Measurements from ENCODE around the gene LDLR.
"Not testable (repeated sequence)": the region's sequence is repeated elsewhere in the genome, so short reads cannot be mapped to it uniquely, and the experiment has no call there.

Gene LDLR

DNA sequence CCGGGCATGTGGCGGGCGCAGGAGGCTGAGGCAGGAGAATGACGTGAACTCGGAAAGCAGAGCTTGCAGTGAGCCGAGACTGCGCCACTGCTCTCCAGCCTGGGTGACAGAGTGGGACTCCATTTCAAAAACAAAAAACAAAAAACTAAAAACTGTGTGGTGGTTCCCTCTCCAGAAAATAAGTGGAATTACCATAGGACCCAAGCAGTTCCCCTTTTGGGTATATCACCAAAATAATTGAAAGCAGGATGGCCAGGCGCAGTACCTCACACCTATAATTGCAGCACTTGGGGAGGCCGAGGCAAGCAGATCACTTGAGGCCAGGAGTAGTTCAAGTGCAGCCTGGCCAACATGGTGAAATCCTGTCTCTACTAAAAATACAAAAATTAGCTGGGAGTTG lies 15.7 kb upstream of the LDLR start:
- DNase-seq (ENCODE audit: low spot score) = no peak

DNA sequence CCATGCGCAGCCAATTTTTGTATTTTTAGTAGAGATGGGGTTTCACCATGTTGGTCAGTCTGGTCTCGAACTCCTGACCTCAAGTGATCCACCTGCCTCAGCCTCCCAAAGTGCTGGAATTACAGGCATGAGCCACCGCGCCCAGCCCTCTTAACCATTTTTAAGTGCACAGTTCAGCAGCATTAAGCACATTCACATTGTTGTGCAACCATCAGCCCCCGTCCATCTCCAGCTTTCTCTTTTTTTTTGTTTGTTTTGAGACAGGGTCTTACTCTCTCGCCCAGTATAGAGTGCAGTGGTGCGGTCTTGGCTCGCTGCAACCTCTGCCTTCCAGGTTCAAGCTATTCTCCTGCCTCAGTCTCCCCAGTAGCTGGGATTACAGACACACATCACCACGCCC lies 12.5 kb upstream of the LDLR start:
- not testable (repeated sequence) for DNase-seq (ENCODE audit: low spot score)

DNA sequence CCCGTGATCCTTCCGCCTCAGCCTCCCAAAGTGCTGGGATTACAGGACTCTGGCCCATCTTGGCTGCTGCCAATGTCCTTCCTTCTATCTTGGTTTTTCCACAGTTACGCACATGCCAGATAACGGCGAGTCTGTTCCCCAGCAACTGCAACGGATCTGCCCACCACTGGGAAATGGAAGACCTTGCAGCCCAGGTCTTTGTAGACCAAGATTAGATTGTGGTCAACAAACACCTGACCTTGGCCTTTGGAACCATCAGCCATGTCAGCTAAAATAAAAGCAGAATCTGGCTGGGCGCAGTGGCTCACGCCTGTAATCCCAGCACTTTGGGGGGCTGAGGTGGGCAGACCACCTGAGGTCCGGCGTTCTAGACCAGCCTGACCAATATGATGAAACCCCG lies 10.4 kb upstream of the LDLR start:
- DNase-seq (ENCODE audit: low spot score) = no peak

DNA sequence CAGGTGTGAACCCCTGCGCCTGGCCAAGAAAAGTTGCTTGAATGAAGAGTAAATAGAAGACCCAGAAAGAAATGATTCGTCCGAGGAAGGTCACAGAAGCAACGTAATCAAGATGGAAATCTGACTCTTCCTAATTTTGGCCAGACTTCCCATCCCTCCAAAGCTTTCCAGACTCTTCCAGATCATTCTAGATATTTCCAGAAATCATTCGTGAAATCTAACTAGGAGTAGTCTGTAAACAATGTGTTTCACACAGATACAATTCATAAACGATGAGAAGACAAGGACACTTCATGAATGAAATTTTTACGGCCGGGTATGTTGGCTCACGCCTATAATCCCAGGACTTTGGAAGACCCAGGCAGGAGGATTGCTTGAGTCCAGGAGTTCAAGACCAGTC lies 9.3 kb upstream of the LDLR start:
- no peak for DNase-seq (ENCODE audit: low spot score)

DNA sequence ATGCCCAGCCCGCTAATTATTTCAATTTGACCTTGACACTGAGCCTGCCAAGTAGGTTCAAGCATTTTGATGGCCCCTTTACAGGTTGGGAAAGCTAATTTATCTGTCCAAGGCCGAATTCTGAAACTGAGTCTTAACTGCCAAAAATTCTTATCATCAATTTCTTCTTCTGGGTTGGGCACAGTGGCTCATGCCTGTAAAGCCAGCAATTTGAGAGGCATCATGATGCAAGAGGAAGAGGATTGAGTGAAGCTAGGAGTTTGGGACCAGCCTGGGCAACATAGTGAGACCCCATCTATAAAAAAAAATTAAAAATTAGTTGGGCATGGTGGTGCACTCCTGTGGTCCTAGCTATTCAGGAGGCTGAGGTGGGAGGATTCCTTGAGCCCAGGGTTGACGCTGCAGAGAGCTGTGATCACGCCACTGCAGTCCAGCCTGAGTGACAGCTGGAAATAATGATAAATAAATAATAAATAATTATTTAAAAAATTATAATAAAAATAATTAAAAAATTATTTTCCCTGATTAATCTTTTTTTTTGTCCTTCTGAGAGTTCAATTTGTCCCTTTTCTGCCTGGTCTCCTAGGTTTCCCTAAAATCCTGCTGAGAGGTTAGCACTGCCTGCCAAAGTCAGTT lies 1.3 kb upstream of the LDLR start:
- no peak for DNase-seq (ENCODE audit: low spot score)

DNA sequence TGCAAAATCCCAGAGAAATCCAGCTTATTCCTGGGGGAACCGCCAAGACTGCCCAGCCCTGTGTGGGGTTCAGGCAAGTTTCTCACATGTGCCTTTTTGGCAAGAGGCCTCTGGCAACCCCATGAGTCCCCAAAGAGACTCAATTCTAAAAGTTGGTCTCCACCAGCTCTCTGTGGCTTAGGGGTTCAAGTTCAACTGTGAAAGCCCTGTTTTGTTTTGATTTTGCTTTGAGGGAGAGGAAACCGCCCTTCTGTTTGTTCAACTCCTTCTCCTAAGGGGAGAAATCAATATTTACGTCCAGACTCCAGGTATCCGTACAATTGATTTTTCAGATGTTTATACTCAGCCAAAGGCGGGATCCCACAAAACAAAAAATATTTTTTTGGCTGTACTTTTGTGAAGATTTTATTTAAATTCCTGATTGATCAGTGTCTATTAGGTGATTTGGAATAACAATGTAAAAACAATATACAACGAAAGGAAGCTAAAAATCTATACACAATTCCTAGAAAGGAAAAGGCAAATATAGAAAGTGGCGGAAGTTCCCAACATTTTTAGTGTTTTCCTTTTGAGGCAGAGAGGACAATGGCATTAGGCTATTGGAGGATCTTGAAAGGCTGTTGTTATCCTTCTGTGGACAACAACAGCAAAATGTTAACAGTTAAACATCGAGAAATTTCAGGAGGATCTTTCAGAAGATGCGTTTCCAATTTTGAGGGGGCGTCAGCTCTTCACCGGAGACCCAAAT lies 583 bp upstream of the LDLR start:
- peak; percentile 52 for DNase-seq (ENCODE audit: low spot score)

DNA sequence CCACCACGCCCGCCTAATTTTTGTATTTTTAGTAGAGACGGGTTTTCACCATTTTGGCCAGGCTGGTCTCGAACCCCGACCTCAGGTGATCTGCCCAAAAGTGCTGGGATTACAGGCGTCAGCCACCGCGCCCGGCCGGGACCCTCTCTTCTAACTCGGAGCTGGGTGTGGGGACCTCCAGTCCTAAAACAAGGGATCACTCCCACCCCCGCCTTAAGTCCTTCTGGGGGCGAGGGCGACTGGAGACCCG lies 676 bp downstream of the LDLR start:
- DNase-seq (ENCODE audit: low spot score) = not testable (repeated sequence)

DNA sequence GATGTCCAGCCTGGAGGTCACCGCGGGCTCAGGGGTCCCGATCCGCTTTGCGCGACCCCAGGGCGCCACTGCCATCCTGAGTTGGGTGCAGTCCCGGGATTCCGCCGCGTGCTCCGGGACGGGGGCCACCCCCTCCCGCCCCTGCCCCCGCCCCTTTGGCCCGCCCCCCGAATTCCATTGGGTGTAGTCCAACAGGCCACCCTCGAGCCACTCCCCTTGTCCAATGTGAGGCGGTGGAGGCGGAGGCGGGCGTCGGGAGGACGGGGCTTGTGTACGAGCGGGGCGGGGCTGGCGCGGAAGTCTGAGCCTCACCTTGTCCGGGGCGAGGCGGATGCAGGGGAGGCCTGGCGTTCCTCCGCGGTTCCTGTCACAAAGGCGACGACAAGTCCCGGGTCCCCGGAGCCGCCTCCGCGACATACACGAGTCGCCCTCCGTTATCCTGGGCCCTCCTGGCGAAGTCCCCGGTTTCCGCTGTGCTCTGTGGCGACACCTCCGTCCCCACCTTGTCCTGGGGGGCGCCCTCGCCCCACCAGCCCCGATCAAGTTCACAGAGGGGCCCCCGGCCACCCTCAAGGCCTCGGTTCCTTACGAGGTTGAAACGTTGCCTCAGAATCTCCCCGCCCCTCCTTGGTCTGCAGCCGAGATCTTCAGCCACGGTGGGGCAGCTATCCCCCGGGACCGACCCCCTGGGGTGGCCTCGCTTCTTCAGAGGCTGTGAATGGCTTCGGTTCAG lies 1.2 kb downstream of the LDLR start:
- DNase-seq (ENCODE audit: low spot score) = peak; percentile 98

DNA sequence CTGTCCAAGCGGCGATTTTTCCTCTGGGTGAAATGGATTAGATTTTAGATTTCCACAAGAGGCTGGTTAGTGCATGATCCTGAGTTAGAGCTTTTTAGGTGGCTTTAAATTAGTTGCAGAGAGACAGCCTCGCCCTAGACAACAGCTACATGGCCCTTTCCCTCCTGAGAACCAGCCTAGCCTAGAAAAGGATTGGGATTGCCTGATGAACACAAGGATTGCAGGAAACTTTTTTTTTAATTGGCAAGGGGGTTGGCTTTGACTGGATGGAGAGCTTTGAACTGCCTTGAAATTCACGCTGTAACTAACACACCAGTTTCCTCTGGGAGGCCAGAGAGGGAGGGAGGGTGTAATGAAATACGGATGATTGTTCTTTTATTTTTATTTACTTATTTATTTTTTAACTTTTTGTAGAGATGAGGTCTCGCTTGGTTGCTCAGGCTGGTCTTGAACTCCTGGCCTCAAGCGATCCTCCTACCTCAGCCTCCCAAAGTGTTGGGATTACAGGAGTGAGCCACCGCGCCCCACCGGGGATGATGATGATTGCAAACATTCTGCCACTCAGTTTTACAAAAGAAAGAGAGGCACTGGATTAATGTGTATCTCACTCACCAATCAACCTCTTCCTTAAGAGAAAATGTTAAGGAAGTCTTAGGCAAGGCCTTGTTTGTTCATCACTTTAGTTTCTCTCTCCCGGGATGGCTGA lies 1.9 kb downstream of the LDLR start:
- no peak for DNase-seq (ENCODE audit: low spot score)

DNA sequence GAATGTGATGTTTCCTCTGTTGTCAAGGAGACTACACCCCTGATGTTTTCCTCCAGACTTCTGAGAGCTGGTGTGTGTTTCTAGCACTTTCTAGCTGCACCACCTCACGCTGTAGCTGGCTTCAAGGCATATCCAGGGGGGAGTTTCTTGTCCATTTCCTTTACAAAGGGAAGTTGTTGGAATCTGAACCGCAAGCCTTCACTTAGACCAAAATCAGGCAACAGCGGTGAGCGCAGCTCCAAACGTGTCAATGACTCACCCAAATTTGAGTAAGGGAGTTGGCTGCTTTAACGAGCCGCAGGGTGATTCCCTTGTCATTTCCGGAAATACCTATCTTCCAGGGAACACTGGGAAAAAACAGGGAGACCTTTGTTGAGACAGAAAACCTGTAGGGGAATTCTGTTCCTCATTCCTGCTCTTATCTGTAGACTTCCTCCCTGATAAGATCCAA lies 2.5 kb downstream of the LDLR start:
- no peak for DNase-seq (ENCODE audit: low spot score)

DNA sequence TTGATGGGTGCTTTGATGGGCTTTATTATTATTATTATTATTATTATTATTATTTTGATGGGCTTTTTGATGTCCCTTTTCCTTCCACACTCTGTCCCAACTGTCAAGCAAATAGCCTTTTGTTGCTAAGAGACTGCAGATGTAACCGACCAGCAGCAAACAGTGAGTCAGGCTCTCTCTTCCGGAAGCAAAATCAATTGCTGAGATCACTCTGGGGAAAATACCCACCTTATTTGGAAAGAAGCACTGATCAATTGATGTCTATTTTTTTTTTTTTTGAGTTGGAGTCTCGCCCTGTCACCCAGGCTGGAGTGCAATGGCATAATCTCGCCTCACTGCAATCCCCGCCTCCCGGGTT lies 2.9 kb downstream of the LDLR start:
- no peak for DNase-seq (ENCODE audit: low spot score)

DNA sequence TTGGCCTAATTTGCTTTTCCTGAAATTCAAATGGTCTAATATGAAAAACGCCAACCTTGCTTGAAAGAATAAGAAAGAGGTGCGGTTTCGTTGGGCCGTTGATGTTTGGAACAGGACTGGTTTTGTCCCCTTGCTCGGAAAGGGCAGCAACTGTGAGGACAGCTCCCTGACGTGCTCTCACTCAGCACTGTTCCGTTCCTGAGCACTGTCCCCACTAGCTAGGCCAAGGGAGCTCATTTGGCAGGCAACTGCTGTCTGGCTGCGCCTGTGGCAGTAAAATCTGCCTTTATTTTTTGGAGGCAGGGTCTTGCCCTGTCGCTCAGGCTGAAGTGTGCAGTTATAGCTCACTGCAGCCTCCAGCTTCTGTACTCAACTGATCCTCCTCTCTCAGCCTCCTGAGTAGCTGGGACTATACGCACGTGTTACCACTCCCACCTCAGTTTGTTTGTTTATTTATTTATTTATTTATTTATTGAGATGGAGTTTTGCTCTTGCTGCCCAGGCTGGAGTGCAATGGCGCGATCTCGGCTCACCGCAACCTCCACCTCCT lies 4.5 kb downstream of the LDLR start:
- no peak for DNase-seq (ENCODE audit: low spot score)

DNA sequence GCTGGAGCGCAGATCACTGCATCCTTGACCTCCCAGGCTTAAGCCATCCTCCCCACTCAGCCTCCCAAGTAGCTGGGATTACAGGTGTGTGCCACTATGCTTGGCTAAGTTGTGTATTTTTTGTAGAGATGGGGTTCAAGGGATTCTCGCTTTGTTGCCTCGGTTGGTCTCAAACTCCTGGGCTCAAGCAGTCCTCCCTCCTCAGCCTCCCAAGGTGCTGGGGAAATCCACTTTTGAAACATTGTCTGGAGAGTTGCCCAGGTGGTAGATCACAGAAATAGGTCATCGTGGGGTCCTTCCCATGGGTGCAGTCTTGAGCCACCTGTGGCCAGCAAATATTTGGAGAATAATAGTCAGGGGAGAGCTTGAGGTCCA lies 5.2 kb downstream of the LDLR start:
- no peak for DNase-seq (ENCODE audit: low spot score)

DNA sequence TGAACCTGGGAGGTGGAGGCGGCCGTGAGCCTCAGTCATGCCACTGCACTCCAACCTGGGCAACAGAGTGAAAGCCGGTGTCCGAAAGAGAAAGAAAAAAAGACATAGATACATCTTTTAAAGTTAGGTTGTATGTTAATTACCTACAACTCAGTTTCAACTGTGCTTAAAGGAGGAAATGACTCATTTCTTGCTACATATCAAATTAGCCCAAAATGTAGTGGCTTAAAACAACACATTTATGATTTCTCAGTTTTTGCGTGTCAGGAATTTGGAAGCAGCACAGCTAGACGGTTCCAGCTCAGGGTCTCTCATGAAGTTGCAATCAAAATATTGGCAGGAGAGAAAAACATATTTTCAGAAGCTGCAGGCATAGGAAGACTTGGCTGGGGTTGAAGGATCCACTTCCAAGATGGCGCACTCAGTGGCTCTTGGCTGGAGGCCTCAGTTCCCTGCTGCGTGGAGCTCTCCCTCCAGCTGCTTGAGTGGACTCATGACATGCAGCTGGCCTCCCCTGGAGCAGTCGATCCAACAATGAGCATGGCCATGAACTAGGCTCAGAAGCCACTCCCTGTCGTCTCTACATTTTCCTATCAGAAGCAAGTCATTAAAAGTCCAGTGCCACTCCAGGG lies 7.1 kb downstream of the LDLR start:
- DNase-seq (ENCODE audit: low spot score) = no peak

DNA sequence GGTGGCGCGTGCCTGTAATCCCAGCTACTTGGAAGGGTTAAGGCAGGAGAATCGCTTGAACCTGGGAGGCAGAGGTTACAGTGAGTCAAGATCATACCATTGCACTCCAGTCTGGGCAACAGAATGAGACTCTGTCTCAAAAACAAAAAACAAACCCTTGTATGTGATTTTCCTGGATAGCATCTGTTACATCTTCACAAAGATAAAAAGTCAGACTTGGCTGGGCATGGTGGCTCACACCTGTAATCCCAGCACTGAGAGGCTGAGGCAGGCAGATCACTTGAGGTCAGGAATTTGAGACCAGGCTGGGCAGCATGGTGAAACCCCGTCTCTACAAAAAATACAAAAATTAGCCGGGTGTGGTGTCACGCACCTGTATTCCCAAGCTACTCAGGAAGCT lies 8.1 kb downstream of the LDLR start:
- not testable (repeated sequence) for DNase-seq (ENCODE audit: low spot score)

DNA sequence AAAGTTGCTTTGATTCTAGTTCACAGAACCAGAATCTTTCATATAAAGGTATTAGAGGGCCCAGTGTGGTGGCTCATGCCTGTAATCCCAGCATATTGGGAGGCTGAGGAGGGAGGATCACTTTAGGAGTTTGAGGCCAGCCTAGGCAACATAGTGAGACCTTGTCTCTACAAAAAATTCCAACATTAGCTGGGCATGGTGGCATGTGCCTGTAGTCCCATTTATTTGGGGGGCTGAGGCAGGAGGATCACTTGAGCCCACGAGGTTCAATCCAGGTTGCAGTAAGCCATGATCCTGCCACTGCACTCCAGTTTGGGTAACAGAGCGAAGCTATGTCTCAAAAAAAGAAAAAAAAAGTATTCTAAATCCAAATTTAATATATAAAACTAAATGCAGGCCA lies 9.1 kb downstream of the LDLR start:
- DNase-seq (ENCODE audit: low spot score) = no peak

DNA sequence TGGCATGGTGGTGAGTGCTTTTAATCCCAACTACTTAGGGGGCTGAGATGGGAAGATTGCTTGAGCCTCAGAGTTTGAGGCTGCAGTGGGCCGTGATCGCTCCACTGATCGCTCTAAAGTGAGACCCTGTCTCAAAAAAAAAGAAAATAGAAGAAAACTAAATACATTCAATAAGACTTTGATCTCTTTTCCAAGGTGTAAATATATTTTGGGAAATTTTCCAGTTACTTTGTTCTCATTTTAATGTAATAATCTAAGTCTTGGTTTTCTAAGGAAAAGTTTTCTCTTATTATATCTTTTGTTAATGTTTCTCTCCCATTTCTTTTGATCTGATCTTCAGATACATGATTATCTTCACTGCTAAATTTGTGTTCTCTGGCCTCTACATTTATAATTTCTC lies 9.6 kb downstream of the LDLR start:
- DNase-seq (ENCODE audit: low spot score) = no peak

DNA sequence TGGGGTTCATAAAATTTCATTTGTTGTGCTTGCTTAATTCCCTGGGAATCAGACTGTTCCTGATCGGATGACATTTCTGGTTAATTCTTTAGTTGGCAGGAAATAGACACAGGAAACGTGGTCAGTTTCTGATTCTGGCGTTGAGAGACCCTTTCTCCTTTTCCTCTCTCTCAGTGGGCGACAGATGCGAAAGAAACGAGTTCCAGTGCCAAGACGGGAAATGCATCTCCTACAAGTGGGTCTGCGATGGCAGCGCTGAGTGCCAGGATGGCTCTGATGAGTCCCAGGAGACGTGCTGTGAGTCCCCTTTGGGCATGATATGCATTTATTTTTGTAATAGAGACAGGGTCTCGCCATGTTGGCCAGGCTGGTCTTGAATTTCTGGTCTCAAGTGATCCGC lies 10.8 kb downstream of the LDLR start:
- no peak for DNase-seq (ENCODE audit: low spot score)

DNA sequence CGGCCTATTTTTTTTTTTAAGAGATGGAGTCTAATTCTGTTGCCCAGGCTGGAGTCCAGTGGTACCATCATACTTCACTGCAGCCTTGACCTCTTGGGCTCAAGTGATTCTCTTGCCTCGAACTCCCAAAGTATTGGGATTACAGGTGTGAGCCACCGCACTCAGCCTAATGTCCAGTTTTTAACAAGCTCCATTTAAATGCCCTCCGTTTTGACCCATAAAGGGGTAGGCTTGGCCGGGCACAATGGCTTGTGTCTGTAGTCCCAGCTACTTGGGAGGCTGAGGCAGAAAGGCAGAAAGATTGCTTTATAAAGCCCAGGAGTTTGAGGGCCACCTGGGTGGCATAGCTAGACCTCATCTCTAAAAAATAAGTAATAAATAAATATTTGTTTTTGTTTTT lies 11.8 kb downstream of the LDLR start:
- no peak for DNase-seq (ENCODE audit: low spot score)

DNA sequence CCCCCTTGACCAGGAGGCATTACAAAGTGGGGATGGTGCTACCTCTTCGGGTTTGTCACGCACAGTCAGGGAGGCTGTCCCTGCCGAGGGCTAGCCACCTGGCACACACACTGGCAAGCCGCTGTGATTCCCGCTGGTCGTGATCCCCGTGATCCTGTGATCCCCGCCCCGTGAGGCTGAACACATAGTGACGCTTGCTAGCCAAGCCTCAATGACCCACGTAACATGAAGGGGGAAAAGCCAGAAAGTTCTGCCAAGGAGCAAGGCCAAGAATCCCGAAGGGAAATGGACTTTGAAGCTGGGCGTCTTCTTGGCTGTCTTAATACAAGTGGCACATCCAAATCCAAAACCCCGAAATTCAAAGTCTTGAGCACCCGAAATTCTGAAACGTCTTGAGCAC lies 13.7 kb downstream of the LDLR start:
- DNase-seq (ENCODE audit: low spot score) = no peak

DNA sequence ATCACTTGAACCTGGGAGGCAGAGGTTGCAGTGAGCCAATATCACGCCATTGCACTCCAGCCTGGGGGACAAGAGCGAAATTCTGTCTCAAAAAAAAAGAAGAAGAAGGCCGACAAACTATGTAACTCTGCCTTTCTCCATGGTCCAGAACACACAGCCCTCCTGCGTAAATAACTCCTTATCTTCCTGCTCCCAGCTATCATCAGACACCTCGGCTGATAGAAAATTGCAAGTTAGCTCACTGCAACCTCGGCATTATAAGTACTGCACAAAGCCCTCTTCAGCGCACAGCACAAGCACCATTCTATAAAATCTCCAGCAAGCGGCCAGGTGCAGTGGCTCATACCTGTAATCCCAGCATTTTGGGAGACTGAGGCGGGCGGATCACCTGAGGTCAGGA lies 14.4 kb downstream of the LDLR start:
- not testable (repeated sequence) for DNase-seq (ENCODE audit: low spot score)

DNA sequence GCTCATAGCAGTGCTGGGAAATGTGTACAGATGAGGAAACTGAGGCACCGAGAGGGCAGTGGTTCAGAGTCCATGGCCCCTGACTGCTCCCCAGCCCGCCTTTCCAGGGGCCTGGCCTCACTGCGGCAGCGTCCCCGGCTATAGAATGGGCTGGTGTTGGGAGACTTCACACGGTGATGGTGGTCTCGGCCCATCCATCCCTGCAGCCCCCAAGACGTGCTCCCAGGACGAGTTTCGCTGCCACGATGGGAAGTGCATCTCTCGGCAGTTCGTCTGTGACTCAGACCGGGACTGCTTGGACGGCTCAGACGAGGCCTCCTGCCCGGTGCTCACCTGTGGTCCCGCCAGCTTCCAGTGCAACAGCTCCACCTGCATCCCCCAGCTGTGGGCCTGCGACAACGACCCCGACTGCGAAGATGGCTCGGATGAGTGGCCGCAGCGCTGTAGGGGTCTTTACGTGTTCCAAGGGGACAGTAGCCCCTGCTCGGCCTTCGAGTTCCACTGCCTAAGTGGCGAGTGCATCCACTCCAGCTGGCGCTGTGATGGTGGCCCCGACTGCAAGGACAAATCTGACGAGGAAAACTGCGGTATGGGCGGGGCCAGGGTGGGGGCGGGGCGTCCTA lies 15.9 kb downstream of the LDLR start:
- DNase-seq (ENCODE audit: low spot score) = no peak
